Stimulated activated CD8-positive, alpha-beta memory T cell treated with anti-CD3 and anti-CD28 coated beads, Interleukin-12 subunit alpha, Interleukin-12 subunit beta, amount 100 ng/mL, for 24 hours (primary cell): Measurements from ENCODE around the gene TAOK3.
"Not testable (repeated sequence)": the region's sequence is repeated elsewhere in the genome, so short reads cannot be mapped to it uniquely, and the experiment has no call there.

ENCODE experiments used
- DNase-seq: peaks from one replicate; pipeline ENCODE4 v3.0.0-alpha.2; 2020; ENCODE audit errors: extremely low read depth

TAOK3 gene

DNA sequence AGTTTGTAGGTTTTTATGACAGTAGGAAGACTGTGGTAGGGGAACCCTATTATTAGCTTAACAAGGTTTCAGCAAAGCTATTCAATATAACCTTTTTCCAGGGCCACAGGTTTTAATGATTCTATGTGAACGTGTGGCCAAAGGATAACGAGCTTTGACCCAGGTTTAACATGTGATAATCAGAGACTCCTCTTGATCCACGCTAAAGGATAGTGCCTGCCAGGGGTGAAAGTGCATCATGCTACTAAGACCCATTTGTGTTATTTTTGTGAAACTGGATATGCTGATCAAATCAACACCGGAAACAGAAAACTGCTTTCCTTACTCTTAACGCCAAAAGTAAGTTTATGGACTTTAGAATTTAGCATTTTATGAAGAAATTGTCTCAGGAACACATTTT lies 909 bp upstream of the TAOK3 start:
- DNase-seq = no peak

DNA sequence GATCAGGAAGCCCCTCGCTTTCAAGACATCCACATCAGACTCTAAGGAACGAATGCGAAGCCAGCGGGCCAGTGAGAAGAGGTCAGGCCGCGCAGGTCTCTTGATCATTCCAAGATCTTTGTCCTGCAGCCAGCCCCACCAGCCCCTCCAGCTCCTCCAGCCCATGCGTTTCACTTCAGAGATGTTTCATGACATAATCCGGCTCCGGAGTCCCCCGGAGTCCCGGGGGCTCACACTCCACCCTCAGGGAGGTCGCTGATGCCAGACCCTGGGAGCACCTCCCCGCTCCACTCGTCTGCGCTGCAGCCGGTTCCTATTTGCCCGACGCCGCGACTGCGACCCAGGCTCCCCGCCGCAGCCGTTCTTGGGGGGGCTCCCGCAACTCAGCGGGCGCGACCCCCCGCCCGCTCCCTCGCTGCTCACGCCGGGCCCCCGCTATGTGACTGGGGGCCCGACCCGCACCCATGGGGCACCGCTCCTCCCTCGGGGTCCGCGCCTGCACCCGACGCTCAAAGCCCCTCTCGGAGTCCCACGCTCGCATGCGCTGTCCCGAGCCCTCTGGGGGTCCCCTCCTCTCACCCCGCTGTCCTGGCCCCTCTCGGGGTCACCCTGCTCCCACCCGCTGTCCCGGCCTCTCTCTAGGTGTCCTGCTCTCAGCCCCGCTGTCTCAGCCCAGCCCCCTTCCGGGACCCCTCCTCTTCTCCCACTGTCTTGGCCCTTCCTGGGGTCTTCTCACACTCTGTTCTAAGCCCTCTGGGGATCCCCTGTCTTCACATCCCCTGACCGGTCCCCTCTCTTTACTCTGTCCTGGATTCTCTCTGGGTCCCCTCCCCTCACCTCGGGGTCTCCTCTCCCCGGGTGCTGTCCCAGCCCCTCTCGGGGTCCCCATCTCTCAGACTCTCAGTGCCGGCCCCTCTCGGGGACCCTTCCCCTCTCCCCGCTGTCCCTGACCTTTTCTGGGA lies 1.1 kb downstream of the TAOK3 start:
- no peak for DNase-seq

DNA sequence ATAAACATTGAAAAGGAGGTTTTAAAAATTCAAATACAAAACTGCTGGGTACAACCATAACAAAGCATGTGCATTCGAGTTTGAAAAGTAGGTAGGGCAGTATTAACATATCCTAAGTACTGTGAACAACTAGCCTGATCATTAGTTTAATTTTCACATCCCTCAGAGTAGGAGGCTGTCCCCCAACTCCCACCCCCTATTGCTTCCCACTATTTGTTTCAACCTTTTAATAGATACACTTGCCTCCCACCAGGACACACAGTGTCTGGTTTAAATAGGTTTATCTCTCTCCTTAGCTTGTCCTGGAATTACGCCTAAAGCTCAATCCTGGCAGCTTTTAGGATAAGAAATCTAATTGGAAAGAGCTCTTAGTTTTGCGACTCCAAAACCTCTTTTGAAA lies 2.1 kb downstream of the TAOK3 start:
- no peak for DNase-seq

DNA sequence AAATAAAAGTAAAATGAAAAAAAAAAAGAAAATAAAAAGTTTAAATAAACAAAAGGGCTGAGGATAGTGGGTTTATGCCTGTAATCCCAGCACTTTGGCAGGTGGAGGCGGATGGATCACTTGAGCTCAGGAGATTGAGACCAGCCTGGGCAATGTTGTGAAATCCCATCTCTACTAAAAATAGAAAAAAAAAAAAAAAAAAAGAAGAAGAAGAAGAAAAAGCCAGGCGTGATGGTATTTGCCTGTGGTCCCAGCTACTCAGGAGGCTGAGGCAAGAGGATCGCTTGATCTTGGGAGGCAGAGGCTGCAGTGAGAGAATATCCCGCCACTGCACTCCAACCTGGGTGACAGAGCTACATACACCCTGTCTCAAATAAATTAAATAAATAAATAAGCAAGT lies 3.9 kb downstream of the TAOK3 start:
- DNase-seq = no peak

GRCh38 chr12:118361889-118362288 lies 10.8 kb downstream of the TAOK3 start:
- DNase-seq = no peak

DNA sequence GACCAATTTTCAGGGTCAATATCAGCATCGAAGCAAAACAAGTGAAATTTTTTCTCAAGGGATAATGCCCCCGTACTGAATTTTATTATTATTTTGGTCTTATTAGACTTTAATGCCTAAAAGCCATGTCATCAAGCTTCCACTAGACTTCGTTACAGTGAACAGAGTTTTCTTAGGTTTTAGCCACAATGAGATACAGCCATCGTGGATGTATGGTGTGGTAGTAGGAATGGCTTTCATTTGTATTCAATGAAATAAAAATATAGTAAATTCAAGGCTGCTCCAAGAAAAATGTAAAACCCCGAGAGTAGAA lies 11.7 kb downstream of the TAOK3 start:
- DNase-seq = no peak

DNA sequence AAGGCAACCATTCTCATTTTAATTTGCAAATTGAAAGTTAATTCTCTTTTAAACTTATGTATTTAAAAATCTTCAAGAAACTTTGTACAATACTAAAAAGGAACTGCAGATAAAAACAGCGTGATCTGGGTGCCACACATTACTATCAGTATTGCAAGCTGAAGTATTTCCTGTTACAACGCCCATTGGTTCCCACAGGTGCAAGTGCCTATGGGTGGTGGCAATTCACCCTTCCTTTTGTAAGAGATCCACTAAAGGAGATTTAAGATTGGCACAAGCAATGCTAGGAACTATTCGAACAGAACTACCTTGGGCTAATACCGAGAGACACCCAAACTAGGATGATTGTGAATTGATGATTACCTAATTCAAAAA lies 13.2 kb downstream of the TAOK3 start:
- no peak for DNase-seq

DNA sequence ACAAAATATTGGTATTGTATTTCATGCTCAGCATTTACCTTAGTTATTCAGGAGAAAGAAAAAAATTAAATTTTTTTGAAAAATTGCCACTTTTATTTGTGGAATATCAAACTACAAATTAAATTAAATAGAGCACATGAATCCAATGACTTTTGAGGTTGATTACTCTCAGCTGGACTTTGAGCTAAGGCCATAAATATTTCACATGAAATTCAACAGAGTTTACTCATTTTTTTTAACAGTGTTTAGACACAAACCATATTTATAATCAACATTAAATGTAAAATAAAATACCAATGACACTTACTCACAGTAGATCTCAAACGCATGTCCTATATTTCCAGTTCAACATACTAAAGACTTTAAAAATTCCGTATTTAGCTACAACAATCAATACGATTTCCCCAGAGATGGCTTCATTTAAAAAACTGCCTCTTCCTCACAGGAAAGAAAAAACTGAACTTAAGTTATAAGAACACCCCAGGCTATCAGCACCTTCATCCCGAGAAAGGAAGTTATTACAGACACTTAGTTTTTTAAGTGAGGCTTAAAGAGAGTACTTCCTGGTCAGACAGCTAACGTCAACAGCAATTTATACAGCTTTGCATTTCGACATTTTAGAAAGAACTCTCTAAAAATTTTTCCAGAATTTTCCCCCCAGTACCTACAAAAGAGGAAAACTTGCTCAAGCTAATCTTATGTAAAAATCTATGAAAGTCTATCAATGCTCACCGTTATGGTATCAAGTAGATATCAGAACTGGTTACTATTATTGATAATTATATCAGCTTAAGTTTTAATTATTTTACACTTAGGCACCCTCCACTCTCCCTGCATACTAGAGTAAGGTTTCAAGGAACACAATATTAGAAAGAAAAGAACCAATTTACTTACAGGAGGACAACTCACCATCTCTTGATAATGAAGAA lies 13.8 kb downstream of the TAOK3 start:
- DNase-seq = no peak

DNA sequence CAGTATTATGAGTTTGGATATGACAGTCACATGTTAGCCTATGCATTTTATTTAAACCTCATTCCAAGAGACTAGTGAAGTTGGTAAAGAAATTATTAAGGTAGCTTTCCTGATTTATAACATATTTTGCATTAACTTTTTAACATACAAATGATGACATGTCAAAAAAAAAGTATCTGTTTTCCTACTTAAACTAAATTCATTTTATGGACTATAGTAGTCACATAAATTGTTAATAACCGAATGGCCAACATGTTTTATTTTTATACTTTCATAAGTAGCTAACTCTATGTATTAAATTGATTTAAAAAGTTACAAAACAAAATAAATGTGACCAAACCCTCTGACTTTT lies 14.7 kb downstream of the TAOK3 start:
- no peak for DNase-seq

DNA sequence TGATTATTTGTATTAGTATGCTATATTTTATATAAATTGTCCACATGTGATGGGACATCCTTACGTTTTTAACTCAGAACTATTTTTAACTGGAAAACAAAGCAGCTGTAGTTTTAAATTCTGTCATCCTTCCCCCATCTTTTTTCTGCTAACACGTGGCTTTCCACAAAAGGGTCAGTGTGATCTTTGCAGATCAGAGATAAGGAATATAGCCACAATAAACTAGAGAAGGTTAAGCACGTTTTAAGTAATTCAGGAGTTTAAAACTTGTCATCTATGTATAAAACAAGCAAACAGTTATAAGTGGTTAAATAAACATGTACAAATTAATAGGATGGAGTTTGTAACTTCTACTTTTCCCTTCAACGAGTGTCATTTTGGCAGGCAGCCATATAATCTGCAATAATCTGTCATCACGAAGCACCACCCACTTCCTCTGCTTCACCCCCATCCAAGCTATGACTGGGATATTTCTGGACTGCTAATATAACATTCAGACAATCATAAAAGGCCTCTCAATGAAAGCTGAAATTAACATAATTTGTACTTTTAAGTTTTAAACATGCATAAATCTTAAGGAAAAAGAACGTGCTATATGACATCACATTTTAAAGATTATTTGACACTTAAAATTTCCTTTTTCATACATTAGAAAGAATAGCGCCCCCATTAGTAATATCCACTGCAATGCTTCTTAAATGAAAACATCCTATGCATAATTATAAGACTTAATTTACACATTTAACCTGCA lies 15.3 kb downstream of the TAOK3 start:
- no peak for DNase-seq

DNA sequence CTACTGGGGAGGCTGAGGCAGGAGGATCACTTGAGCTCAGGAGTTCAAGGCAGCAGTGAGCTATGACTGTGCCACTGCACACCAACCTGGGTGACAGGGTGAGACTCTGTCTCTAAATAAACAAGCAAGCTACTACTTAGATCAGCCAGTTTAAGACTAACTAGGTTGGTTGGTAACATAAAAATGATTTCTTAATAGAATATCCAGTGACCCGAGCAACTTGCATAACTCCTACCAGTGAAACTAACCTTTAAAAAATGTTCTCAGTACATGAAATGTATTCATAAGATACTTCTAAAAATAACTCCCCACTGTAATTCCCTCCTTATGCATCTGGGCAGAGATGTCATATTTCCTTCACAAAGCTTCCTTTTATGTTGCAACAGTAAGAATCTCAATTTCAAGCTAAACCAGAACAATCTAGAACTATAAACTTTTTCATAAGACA lies 15.9 kb downstream of the TAOK3 start:
- DNase-seq = no peak

DNA sequence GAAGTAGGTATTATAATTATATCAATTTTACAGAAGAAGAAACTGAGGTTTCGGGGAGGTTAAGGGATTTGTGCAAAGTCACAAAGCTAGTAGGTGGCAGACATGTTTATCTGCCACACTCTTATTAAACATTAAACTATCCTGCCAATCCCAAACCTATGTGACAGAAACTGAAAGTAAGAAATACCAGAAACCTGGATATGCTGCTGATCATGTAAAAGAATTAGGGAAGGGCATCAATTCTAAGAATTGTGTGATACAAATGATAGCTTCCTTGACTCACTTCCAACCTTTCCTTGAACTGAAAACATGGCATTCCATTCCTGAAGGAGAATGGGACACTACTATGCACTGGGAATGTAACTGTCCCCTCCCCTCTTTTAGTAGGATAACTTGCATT lies 16.9 kb downstream of the TAOK3 start:
- DNase-seq = no peak

GRCh38 chr12:118354903-118355302 lies 17.8 kb downstream of the TAOK3 start:
- DNase-seq = no peak

GRCh38 chr12:118354503-118354902 lies 18.2 kb downstream of the TAOK3 start:
- not testable (repeated sequence) for DNase-seq

- no peak for DNase-seq
Observed at GRCh38 chr12:118353721-118354120, 19.0 kb downstream of the TAOK3 start.

GRCh38 chr12:118350908-118351559 lies 21.7 kb downstream of the TAOK3 start:
- DNase-seq = no peak

DNA sequence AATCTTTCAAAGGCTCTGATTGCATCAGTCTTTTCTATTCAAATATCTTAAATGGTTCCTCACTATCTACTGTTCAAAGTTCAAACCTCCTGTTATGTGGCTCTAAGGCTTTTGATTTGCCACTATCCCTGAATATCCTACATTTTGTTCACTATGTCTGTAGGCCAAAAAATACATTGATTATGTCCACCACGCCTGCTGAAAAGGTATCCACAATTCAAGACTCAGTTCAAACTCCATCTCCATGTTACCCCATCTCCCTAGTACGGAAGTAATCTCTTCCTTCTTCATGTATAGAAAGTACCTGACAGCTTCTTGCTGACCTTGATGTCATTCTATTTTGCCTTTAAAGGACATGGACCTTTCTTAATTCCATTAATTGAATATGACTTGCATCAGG lies 24.8 kb downstream of the TAOK3 start:
- no peak for DNase-seq

DNA sequence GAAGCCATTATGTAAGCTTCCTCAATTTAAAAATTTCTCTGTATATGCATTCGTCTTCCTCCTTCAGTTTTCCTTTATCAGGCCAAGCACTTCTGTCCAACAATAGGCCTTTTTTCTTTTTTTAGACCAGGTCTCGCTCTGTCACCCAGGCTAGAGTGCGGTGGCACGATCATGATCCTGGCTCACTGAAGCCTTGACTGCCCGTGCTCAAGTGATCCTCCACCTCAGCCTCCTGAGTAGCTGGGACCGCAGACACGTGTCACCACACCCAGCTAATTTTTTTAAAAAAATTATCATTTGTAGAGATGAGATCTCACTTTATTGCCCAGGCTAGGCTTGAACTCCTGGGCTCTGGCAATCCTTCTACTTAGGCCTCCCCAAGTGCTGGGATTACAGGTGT lies 25.8 kb downstream of the TAOK3 start:
- no peak for DNase-seq

- DNase-seq = no peak
Observed at GRCh38 chr12:118345355-118345754, 27.4 kb downstream of the TAOK3 start.

- no peak for DNase-seq
Observed at GRCh38 chr12:118344829-118345228, 27.9 kb downstream of the TAOK3 start.

DNA sequence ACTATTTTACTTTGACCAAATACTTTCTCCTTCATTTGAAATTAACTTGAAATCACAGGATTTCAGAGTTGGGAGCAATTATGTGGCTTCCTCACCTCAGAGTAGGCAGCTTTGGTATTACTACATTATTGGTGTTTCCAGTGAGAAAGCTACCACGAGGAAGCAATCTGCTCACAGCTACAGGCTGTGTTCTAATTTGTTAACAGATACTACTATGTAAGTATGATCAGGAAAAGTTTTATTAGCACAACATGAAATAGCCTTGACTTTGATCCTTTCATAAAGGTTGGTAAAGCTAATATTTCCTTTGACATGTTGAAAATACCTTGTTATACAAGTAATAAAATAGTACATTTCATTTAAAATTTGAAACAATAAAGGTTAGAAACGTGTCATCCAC lies 30.6 kb downstream of the TAOK3 start:
- DNase-seq = no peak
